PC-3 (cell line): ENCODE results near the gene SAMD11. TPM values are rescaled to one million over a fixed set of nuclear protein-coding genes. Genes with fewer than 3 reads are reported as not detected.
A peak's percentile ranks its signal among the peaks of the same experiment; 100 is the strongest.
"Not testable (repeated sequence)": the region's sequence is repeated elsewhere in the genome, so short reads cannot be mapped to it uniquely, and the experiment has no call there.

Experiments used
- ATAC-seq: fragments of 200-7000 bp; cut with Tn5 transposase; 2 replicates; pipeline ENCODE4 v1.9.1; 2020; ENCODE audit warnings: mild to moderate bottlenecking, moderate library complexity
- BruUV-seq: library from RNA; stranded (reverse); fragments of 400-500 nt; replicated peaks from 2 replicates; lab custom pipeline; 2021; lab: Mats Ljungman, UMichigan
- CTCF ChIA-PET: fragments of 300-600 bp; sonication (Branson Sonifier 250); formaldehyde crosslinking; loops from one replicate; lab custom pipeline; 2022; ENCODE audit warnings: antibody characterized with exemption; lab: Charles Lee
- POLR2A ChIA-PET: fragments of 300-600 bp; sonication (Branson Sonifier 250); formaldehyde crosslinking; loops from one replicate; lab custom pipeline; 2022; ENCODE audit warnings: antibody characterized with exemption; ENCODE audit not compliant: unreplicated experiment; lab: Charles Lee
- DNase-seq: peaks from one replicate; pipeline ENCODE4 v3.0.0-alpha.2; 2015
- H2AFZ ChIP-seq: fragments of 300-600 bp; sonication (generic); 2 replicates; pipeline ENCODE4 v1.6.0; 2016; ENCODE audit warnings: antibody characterized with exemption, low read length
- H3F3A ChIP-seq: fragments of 300-600 bp; sonication (generic); one replicate; pipeline ENCODE4 v1.6.0; 2017; ENCODE audit warnings: antibody characterized with exemption, low read length, control low read depth, mild to moderate bottlenecking; ENCODE audit not compliant: unreplicated experiment
- H3K27ac ChIP-seq: fragments of 300-600 bp; sonication (generic); 2 replicates; pipeline ENCODE4 v1.5.1; 2016; ENCODE audit warnings: mild to moderate bottlenecking, low read length
- H3K27me3 ChIP-seq: fragments of 300-600 bp; sonication (generic); 2 replicates; pipeline ENCODE4 v1.6.1; 2016; ENCODE audit warnings: low read length, mixed read lengths
- H3K36me3 ChIP-seq: fragments of 300-600 bp; sonication (generic); 2 replicates; pipeline ENCODE4 v1.6.1; 2016; ENCODE audit warnings: low read depth, mixed run types, low read length, mixed read lengths
- H3K4me1 ChIP-seq: fragments of 300-600 bp; sonication (generic); 2 replicates; pipeline ENCODE4 v1.5.1; 2016; ENCODE audit warnings: low read length; ENCODE audit not compliant: insufficient read depth
- H3K4me2 ChIP-seq: fragments of 300-600 bp; sonication (generic); 2 replicates; pipeline ENCODE4 v1.6.0; 2016; ENCODE audit warnings: low read length
- H3K4me3 ChIP-seq: fragments of 300-600 bp; sonication (generic); 2 replicates; pipeline ENCODE4 v1.5.1; 2016; ENCODE audit warnings: mild to moderate bottlenecking, low read length, mixed read lengths
- H3K79me2 ChIP-seq: fragments of 300-600 bp; sonication (generic); 2 replicates; pipeline ENCODE4 v1.6.1; 2017; ENCODE audit warnings: low read length, mixed read lengths
- H3K9ac ChIP-seq: fragments of 300-600 bp; sonication (generic); 2 replicates; pipeline ENCODE4 v1.6.0; 2016; ENCODE audit warnings: mild to moderate bottlenecking, low read length
- H3K9me2 ChIP-seq: fragments of 300-600 bp; sonication (generic); replicated peaks from 2 replicates; pipeline ENCODE4 v1.6.1; 2016; ENCODE audit warnings: mixed run types, low read length, mixed read lengths
- H3K9me3 ChIP-seq: fragments of 300-600 bp; sonication (generic); 2 replicates; pipeline ENCODE4 v1.6.1; 2016; ENCODE audit warnings: low read length, mixed read lengths
- H4K20me1 ChIP-seq: fragments of 300-600 bp; sonication (generic); 2 replicates; pipeline ENCODE4 v1.6.1; 2016; ENCODE audit warnings: low read length, mixed read lengths
- CTCF ChIP-seq: fragments of 300-600 bp; sonication (generic); conservative IDR thresholded peaks from 2 replicates; pipeline ENCODE4 v1.5.1; 2017; ENCODE audit warnings: antibody characterized with exemption, low read depth, mild to moderate bottlenecking, low read length
- EZH2 ChIP-seq: fragments of 300-600 bp; sonication (generic); IDR thresholded peaks from one replicate; pipeline ENCODE4 v1.6.1; 2017; ENCODE audit warnings: antibody characterized with exemption, mild to moderate bottlenecking, low read length; ENCODE audit not compliant: unreplicated experiment
- EZH2phosphoT487 ChIP-seq: fragments of 300-600 bp; sonication (generic); IDR thresholded peaks from 2 replicates; pipeline ENCODE4 v1.6.1; 2018; ENCODE audit warnings: mild to moderate bottlenecking, antibody characterized with exemption, low read length, borderline replicate concordance
- intact Hi-C: fragments of 100-400 bp; cut with micrococcal nuclease; formaldehyde crosslinking; loops from 2 replicates; pipeline ENCODE4 v1.9.0; 2023
- total RNA-seq: library from RNA; depleted of rRNA; stranded (reverse); fragments of >200 nt; gene quantifications from 2 replicates; pipeline ENCODE4 v1.2.3, GENCODE V29; 2014

The SAMD11 gene
- total RNA-seq, 1 experiment from 2014 or later, result 5.8 TPM

GRCh38 chr1:975896-976683, 52.4 kb downstream of the SAMD11 start:
- Histone ChIP-seq H2AFZ (peak overlapping the region; percentile 80), H3K79me2 (no peaks in the 10 kb centered on the region), H3K9ac (peak overlapping the region; percentile 53), H3K4me1 (peaks cover 13% of the 10 kb centered on the region), H4K20me1 (no peaks in the 10 kb centered on the region), H3F3A (no peaks in the 10 kb centered on the region), H3K27me3 (no peaks in the 10 kb centered on the region), H3K27ac (peak overlapping the region; percentile 57), H3K36me3 (no peaks in the 10 kb centered on the region), H3K4me2 (peak overlapping the region; percentile 98), H3K9me3 (no peaks in the 10 kb centered on the region), H3K4me3 (peak overlapping the region; percentile 64), H3K9me2 (no peaks in the 10 kb centered on the region)
- POLR2A ChIA-PET, result interaction anchor here (0.6 to 0.8 kb wide), 3 partner anchors 24 to 638 kb away, joined by 3 to 7 read pairs (median 4); no protein-coding TSS in a partner anchor
- peak; percentile 93 for ATAC-seq
- CTCF ChIA-PET, result interaction anchor here (0.6 to 1.5 kb wide), 2 partner anchors 9 to 88 kb away, joined by 4 to 14 read pairs; partner anchors contain the start of gene PLEKHN1
- peak; percentile 80 for DNase-seq
- TF ChIP-seq CTCF (peak; percentile 69), EZH2phosphoT487 (no peak), EZH2 (no peak)
- BruUV-seq, result no TSS peak
- intact Hi-C loops, result no loop called here

- H3F3A ChIP-seq, H4K20me1 ChIP-seq, H3K9me2 ChIP-seq, ATAC-seq, CTCF ChIA-PET, DNase-seq, intact Hi-C loops, H3K27me3 ChIP-seq, H3K9ac ChIP-seq, BruUV-seq, H3K4me3 ChIP-seq, H3K27ac ChIP-seq, H3K4me2 ChIP-seq, H2AFZ ChIP-seq, H3K36me3 ChIP-seq, H3K9me3 ChIP-seq, H3K79me2 ChIP-seq: not testable (repeated sequence)
- POLR2A ChIA-PET, result interaction anchor here (0.8 kb wide), 1 partner anchor 635 kb away, joined by 7 read pairs; no protein-coding TSS in a partner anchor
- peaks cover 13% of the 10 kb centered on the region for H3K4me1 ChIP-seq
These were observed 53.1 kb downstream of the SAMD11 start for GRCh38 chr1:976791-977190.

GRCh38 chr1:978069-978834, 54.5 kb downstream of the SAMD11 start:
- CTCF ChIA-PET, result no interaction called here
- POLR2A ChIA-PET, result no interaction called here

More at GRCh38 chr1:978069-978834, 54.5 kb downstream of the SAMD11 start:
- no peaks in the 10 kb centered on the region for H3K36me3 ChIP-seq
- no peak overlapping the region for H3K27ac ChIP-seq
- H3K9me3 ChIP-seq, result no peaks in the 10 kb centered on the region
- BruUV-seq, result no TSS peak
- no peak overlapping the region for H2AFZ ChIP-seq
- H3K27me3 ChIP-seq, result peaks cover 11% of the 10 kb centered on the region
- H3K4me1 ChIP-seq, result peaks cover 24% of the 10 kb centered on the region
- no peak overlapping the region for H3K4me2 ChIP-seq
- H3F3A ChIP-seq, result no peaks in the 10 kb centered on the region
- no peaks in the 10 kb centered on the region for H4K20me1 ChIP-seq
- H3K79me2 ChIP-seq, result no peaks in the 10 kb centered on the region
- TF ChIP-seq EZH2 (no peak), CTCF (no peak), EZH2phosphoT487 (no peak)
- H3K4me3 ChIP-seq, result no peak overlapping the region
- intact Hi-C loops, result no loop called here
- no peak for DNase-seq
- ATAC-seq, result no peak
- no peaks in the 10 kb centered on the region for H3K9me2 ChIP-seq
- H3K9ac ChIP-seq, result no peak overlapping the region
